ENCODE measurements around the gene CFDP1.
"Not testable (repeated sequence)": the region's sequence is repeated elsewhere in the genome, so short reads cannot be mapped to it uniquely, and the experiment has no call there.

The CFDP1 gene

DNA sequence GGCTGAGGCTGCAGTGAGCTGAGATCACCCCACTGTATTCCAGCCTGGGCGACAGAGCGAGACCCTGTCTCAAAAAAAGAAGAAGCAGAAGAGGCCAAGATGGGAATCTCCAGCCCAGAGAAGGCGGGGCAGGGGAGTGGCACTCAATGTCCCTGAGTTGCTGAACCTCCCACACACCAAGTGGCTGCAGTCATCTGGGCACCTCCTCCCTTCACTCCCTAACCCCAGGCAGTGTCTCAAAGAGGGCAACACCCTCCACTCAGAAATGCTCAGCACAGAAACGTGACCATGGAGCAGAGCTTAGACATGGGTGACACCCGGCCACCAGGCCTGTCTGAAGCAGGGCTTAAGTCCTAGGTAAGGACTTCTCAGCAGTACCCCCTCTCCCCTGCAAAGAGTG is 145.6 kb downstream of the CFDP1 start:
- no peak for DNase-seq

GRCh38 chr16:75286389-75286788 is 146.9 kb downstream of the CFDP1 start:
- DNase-seq = no peak

DNA sequence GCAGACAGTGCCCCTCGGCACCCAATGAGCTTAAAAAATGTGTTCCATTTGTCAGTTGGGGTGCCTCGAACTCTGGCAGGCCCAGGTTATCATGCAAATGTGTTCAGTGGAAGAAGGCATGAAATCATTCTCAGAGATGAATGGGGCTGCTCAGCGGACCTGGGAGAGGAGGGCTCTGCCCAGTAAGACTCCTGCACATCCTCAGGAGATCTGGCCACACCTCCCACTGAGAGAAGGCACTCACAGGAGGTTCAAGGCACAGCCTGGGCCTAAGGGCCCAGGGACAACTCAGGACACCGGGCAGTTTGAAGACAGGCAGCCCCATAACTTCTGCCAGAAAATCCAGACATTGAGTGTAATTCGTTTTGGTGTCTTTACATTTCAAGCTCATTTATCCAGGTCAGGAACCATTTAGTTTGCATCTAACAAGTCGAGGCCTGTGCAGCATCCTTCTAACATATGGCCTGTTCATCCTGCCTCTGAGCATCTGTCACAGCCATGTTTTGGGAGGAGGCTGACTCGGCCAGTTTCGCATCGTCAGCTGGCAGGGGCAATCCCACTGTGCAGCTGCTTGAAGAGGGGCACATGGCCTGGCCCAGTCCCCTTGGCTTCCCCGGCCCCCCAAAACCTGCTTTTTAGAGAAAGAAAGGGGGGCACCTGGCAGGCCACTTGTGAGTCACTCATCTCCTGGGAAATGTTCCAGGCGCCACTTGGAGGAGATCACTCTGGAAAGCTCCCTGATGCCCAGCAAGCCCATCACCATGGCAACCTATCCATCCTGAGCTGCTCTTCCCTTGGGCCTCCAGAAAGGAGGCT is 150.6 kb downstream of the CFDP1 start:
- peak; percentile 37 for DNase-seq

DNA sequence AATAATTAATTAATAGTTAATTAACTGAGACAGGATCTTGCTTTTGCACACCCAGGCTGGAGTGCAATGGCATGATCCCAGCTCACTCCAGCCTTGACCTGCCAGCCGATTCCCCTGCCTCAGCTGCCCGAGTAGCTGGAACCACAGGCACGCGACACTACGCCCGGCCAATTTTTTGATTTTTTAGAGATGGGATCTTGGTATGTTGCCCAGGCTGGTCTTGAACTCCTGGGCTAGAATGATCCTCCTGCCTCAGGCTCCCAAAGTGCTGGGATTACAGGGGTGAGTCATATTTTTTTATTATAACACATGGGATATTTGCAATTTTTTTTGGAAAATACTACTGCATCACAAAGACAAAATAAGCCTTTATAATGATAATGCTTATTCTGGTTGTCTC is 151.5 kb downstream of the CFDP1 start:
- no peak for DNase-seq

- DNase-seq = not testable (repeated sequence)
Observed at GRCh38 chr16:75281009-75281408, 152.3 kb downstream of the CFDP1 start.

DNA sequence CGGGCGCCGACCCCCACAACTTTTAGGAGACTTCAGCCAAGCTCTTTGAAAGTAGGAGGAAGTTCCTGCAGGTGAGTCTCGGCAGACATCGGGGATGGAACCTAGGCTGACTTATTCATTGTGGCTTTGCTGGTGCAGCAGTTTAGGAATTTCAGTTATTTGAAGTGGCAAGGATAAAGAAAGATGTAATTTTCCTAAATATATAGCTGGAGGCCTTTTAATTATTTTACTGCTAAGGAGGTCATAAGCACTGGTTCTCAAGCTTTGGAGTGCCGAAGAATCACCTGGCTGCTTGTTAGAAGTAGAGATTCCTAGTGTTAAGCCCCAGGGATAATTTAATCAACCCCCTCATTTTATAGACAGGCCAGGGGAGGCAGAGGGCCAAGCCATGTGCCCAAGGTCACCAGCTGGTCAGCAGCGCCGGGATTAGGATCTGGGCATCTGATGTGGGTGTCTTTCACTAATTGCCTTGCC is 152.9 kb downstream of the CFDP1 start:
- DNase-seq = no peak

- DNase-seq = no peak
Observed at GRCh38 chr16:75279305-75279704, 154.0 kb downstream of the CFDP1 start.

GRCh38 chr16:75273054-75273925 is 160.0 kb downstream of the CFDP1 start:
- DNase-seq = peak; percentile 65

GRCh38 chr16:75272629-75273028 is 160.7 kb downstream of the CFDP1 start:
- DNase-seq = not testable (repeated sequence)

- no peak for DNase-seq
Observed at GRCh38 chr16:75272097-75272551, 161.2 kb downstream of the CFDP1 start.

DNA sequence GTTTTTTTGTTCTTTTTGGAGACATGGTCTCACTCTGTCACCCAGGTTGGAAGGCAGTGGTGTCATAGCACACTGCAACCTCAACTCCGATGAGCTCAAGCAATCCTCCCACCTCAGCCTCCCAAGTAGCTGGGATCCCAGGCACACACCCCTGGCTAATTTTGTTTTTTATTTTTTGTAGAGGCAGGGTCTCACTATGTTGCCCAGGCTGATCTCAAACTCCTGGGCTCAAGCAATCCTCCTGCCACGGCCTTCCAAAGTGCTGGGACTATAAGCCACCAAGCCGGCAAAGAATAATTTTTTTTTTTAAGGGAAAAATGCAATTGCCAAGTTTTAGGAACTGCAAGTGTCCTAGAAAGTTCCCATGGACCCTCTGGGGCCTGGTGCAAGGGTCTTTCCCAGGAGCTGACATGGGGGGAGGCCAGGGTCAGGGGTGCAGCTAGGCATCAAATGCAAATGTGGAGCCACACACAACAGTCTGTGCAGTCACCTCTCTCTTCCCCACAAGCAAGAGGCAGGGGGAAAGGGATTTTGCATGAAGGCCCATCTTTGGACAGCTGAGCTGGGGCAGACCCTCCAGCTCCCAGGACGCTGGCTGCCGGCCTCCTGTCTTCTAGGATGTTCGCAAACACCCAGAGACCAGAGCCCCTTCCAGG is 161.7 kb downstream of the CFDP1 start:
- no peak for DNase-seq

DNA sequence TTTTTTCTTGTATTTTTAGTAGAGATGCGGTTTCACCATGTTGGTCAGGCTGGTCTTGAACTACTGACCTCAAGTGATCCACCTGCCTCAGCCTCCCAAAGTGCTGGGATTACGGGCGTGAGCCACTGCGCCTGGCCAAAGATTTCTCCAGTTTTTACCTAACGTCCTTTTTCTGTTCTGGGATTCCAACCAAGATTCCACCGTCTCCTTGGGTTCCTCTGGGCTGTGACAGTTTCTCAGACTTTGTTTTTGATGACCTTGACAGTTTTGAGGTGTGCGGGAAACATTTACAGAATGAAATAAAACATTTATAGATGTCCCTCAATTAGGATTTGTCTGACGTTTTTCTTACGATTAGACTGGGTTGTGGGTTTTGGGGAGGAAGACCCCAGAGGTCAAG is 163.9 kb downstream of the CFDP1 start:
- DNase-seq = not testable (repeated sequence)

- peak; percentile 75 for DNase-seq
Observed at GRCh38 chr16:75267631-75268264, 165.6 kb downstream of the CFDP1 start.

DNA sequence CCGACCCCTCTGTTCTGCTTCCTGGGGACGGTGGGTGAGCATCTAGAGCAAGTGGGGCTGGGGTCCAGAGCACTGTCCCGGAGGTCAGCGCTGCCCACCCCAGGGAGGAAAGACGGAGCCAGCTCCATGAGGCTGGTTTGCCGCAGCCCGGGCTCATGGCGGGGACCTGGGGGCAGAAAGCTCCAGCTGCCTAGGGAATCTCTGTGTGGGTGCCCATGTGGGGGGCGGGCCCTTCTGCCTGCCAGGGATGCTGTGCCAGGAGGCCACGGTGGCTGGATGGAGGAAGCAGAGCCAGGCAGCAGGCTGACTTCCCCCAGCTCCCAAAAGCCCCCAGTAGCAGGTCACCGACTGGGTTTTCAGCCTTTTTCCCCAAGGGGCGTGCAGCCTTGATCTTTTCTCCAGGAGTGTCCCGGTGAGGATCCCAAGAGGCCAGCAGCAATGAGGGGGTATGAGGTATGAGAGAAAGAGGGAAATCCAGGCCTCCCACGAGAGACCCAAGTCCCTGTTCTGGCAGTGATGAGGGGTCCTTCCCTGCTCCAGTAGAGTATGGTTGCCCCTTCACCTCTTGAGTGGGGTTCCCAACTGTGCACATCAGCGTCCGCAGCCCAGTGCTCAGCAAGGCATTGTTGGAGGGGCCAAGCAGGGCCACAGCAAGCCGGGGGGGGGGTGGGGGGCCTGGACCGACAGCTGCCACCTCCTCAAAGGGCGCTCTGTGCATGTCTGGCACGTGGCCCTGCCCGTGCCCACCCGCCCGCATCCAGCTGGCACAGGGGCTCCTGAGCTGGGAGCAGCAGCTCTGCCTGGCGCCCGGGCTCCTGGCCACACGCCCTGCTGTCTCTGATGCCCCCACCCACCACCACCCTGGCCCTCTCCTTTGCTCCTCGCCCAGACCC is 166.3 kb downstream of the CFDP1 start:
- DNase-seq = no peak

DNA sequence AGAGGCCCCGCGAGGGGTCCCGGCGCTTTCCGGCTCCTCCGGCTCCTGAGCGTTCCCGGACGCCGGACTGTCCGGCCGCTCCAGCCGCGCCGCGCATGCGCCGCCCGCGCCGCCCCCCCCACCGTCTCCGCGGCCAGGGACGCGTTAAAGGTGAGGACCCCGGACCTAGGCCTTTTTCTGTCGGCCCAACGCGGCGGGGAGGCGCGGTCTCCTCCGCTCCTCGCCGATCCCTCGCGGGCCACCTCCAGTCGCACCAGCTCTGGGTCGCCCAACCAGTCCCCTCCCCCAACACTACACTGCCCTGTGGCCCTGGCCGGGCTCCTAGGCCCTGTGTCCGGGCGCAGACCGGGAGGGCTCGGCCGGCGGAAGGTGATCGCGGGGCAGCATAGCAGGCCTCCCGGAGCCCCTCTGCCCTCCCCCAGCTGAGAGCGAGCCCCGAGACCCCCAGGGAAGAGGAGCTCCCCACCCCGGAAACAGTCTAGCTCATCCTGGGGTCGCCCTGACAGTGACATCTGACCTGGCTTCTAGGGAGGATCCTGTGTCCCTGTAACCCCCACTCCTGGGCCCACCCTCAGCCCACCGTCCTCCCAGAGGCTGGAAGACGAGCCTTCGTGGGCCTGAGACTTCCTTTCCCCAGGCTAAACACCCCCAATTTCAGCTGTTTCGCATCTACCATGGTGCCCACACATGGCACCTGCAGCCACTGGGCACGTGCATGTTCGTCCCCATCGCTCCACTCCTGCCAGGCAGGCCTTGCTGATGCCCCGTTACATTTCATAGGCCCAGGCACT is 167.2 kb downstream of the CFDP1 start:
- peak; percentile 83 for DNase-seq

- DNase-seq = peak; percentile 38
Observed at GRCh38 chr16:75264999-75265910, 168.0 kb downstream of the CFDP1 start.

GRCh38 chr16:75264457-75264998 is 168.8 kb downstream of the CFDP1 start:
- DNase-seq = peak; percentile 41

GRCh38 chr16:75263963-75264445 is 169.3 kb downstream of the CFDP1 start:
- peak; percentile 59 for DNase-seq

Data from EL (cell line).